HepG2 (cell line): ENCODE measurements around the gene DCAF7. TPM values are rescaled to one million over a fixed set of nuclear protein-coding genes. Genes with fewer than 3 reads are reported as not detected.

Experiments used
- AHR ChIP-seq: IDR thresholded peaks from 2 replicates; pipeline ENCODE4 v1.6.1; 2018; ENCODE audit warnings: missing genetic modification reagents, missing compliant biosample characterization
- ATF7-NPFF ChIP-seq: sonication (generic); formaldehyde crosslinking; IDR thresholded peaks from 2 replicates; pipeline ENCODE4 v1.8.1; 2023; ENCODE audit warnings: mild to moderate bottlenecking, low read depth, missing genetic modification reagents, moderate library complexity
- GTF2F1 ChIP-seq: fragments of 150-350 bp; IDR thresholded peaks from 2 replicates; pipeline ENCODE4 v1.6.1; 2014; ENCODE audit warnings: low read length
- HDAC6 ChIP-seq: fragments of 200-600 bp; sonication (generic); IDR thresholded peaks from 2 replicates; pipeline ENCODE4 v1.7.0; 2017; ENCODE audit warnings: mild to moderate bottlenecking, antibody characterized with exemption, low read length, low read depth
- NFIC ChIP-seq: IDR thresholded peaks from 2 replicates; pipeline ENCODE4 v1.6.1; 2012; ENCODE audit warnings: mild to moderate bottlenecking, low read length, inconsistent platforms
- RARA ChIP-seq: IDR thresholded peaks from 2 replicates; pipeline ENCODE4 v1.6.1; 2016; ENCODE audit warnings: missing genetic modification reagents, missing compliant biosample characterization
- SP1 ChIP-seq, 2 experiments: fragments of 450-650 bp in 1 of 2; sonication (generic) in 1 of 2; formaldehyde crosslinking in 1 of 2; IDR thresholded peaks; 2 replicates each; pipeline versions ENCODE4 v1.4.0 to v1.6.1; 2016 to 2020; ENCODE audit warnings: missing genetic modification reagents in 1 of 2
- TAF15 ChIP-seq: fragments of 200-400 bp; formaldehyde crosslinking; IDR thresholded peaks from one replicate; pipeline ENCODE4 v1.6.1; 2018; ENCODE audit warnings: mild to moderate bottlenecking, low read depth, low read length; ENCODE audit not compliant: poor library complexity, severe bottlenecking
- TGIF2 ChIP-seq: IDR thresholded peaks from 2 replicates; pipeline ENCODE4 v1.6.1; 2016; ENCODE audit warnings: control low read depth, missing compliant biosample characterization
- TOPORS ChIP-seq: sonication (generic); formaldehyde crosslinking; IDR thresholded peaks from 2 replicates; pipeline ENCODE4 v1.8.0; 2023; ENCODE audit warnings: mild to moderate bottlenecking, missing genetic modification reagents
- YY1 ChIP-seq: IDR thresholded peaks from 2 replicates; pipeline ENCODE4 v1.6.1; 2011; ENCODE audit warnings: low read length, low read depth, moderate library complexity, mild to moderate bottlenecking; ENCODE audit not compliant: insufficient read depth, insufficient replicate concordance
- ZFP82 ChIP-seq: sonication (generic); formaldehyde crosslinking; IDR thresholded peaks from 2 replicates; pipeline ENCODE4 v1.5.1; 2020; ENCODE audit warnings: mild to moderate bottlenecking, missing genetic modification reagents, borderline replicate concordance
- ZFYVE20 ChIP-seq: sonication (generic); formaldehyde crosslinking; IDR thresholded peaks from 2 replicates; pipeline ENCODE4 v1.8.0; 2023; ENCODE audit warnings: low read depth, mild to moderate bottlenecking, moderate library complexity, missing genetic modification reagents, borderline replicate concordance
- ZNF24 ChIP-seq: fragments of 450-650 bp; IDR thresholded peaks from 2 replicates; pipeline ENCODE4 v1.6.1; 2017; ENCODE audit warnings: antibody characterized with exemption, mild to moderate bottlenecking
- polyA plus RNA-seq, 8 experiments: library from polyadenylated mRNA; depleted of rRNA in 3 of 8; stranded (reverse) in 7 of 8; unstranded in 1 of 8; fragments of >200 nt; fragmentation: Illumina TruSeq in 4 of 8; extraction: Trizol in 4 of 8; gene quantifications; 2 replicates each; pipeline versions ENCODE4 v1.2.1 to v1.2.3, GENCODE V29; 2011 to 2016; ENCODE audit warnings: low read depth in 4 of 8, missing spikeins in 1 of 8, mixed read lengths in 1 of 8; ENCODE audit not compliant: insufficient read depth in 1 of 8
- total RNA-seq, 5 experiments: library from RNA; depleted of rRNA; stranded (reverse); fragments of >200 nt; fragmentation: Illumina TruSeq; extraction: Trizol; gene quantifications; 2 replicates each; pipeline ENCODE4 v1.2.3, GENCODE V29; 2016; ENCODE audit warnings: low read depth in 1 of 5
- TF ChIP-seq, protein P1 (sequence below): sonication (generic); formaldehyde crosslinking; IDR thresholded peaks from 2 replicates; pipeline ENCODE4 v1.4.0; 2020; ENCODE audit warnings: mild to moderate bottlenecking, missing genetic modification reagents
- TF ChIP-seq, protein P2 (sequence below): fragments of 450-650 bp; IDR thresholded peaks from 2 replicates; pipeline ENCODE4 v1.6.1; 2017
- TF ChIP-seq, protein P3 (sequence below): sonication (generic); formaldehyde crosslinking; IDR thresholded peaks from 2 replicates; pipeline ENCODE4 v1.4.0; 2020; ENCODE audit warnings: missing genetic modification reagents
- TF ChIP-seq, protein P4 (sequence below): sonication (generic); formaldehyde crosslinking; IDR thresholded peaks from 2 replicates; pipeline ENCODE4 v1.4.0; 2020; ENCODE audit warnings: missing genetic modification reagents
- TF ChIP-seq, protein P5 (sequence below): sonication (generic); formaldehyde crosslinking; IDR thresholded peaks from 2 replicates; pipeline ENCODE4 v1.4.0; 2020; ENCODE audit warnings: missing genetic modification reagents, mild to moderate bottlenecking, borderline replicate concordance
- TF ChIP-seq, protein P6 (sequence below): sonication (generic); formaldehyde crosslinking; IDR thresholded peaks from 2 replicates; pipeline ENCODE4 v1.9.0; 2022; ENCODE audit warnings: missing genetic modification reagents, mild to moderate bottlenecking, borderline replicate concordance

Gene DCAF7
- total and polyA plus RNA-seq, 2 of the 13 experiments (the other 11 are each of a cell fraction or from before 2014, with no cell fraction given), result 55.2 to 73.4 TPM

DNA sequence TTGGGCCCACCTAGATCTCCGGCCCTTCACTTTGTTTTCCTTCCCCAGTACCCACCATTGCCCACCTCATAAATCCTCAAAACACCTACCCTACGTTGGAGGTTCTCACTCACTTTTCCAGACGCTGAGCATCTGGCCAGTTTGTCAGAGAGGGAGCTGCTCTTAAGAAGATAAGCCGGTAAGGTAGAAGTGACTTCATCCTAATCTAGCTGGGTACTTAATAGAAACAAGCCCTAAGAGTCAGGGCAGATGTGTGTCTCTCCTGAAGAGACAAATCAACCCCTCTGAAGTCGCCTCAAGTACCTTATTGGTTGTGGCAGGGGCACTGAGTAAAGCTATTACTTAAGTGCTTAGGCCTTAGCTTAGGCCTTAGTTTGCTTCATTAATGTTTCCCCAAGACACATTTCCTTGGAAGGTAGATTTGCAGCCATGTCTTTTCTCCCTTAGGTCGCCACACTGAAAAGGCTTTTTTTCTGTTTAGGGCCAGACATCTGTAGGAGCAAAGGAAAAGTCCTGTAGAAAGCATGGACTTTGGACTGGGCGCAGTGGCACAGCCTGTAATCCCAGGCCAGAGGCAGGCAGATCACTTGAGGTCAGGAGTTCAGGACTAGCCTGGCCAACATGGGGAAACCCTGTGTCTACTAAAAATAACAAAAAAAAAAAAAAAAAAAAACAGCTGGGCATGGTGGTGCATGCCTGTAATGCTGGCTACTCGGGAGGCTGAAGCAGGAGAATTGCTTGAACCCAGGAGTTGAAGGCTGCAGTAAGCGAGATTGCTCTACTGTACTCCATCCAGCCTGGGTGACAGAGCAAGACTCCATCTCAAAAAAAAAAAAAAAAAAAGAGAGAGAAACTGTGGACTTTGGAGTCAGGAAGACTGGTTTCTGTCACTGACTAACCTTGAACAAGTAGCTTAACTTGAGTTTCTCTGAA is 51.4 kb downstream of the DCAF7 start (continued):
- TF ChIP-seq, protein P1, sequence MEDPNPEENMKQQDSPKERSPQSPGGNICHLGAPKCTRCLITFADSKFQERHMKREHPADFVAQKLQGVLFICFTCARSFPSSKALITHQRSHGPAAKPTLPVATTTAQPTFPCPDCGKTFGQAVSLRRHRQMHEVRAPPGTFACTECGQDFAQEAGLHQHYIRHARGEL (CRISPR knock-in tag), result no peak
- TF ChIP-seq, protein P2, sequence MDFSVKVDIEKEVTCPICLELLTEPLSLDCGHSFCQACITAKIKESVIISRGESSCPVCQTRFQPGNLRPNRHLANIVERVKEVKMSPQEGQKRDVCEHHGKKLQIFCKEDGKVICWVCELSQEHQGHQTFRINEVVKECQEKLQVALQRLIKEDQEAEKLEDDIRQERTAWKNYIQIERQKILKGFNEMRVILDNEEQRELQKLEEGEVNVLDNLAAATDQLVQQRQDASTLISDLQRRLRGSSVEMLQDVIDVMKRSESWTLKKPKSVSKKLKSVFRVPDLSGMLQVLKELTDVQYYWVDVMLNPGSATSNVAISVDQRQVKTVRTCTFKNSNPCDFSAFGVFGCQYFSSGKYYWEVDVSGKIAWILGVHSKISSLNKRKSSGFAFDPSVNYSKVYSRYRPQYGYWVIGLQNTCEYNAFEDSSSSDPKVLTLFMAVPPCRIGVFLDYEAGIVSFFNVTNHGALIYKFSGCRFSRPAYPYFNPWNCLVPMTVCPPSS, result no peak
- TF ChIP-seq, protein P3, sequence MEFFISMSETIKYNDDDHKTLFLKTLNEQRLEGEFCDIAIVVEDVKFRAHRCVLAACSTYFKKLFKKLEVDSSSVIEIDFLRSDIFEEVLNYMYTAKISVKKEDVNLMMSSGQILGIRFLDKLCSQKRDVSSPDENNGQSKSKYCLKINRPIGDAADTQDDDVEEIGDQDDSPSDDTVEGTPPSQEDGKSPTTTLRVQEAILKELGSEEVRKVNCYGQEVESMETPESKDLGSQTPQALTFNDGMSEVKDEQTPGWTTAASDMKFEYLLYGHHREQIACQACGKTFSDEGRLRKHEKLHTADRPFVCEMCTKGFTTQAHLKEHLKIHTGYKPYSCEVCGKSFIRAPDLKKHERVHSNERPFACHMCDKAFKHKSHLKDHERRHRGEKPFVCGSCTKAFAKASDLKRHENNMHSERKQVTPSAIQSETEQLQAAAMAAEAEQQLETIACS, result no peak
- TF ChIP-seq ATF7-NPFF (CRISPR knock-in tag), result 0 out of 2 replicates have a peak, but pooled peaks have one; percentile 48
- no peak for TF ChIP-seq YY1
- TF ChIP-seq, protein P4, sequence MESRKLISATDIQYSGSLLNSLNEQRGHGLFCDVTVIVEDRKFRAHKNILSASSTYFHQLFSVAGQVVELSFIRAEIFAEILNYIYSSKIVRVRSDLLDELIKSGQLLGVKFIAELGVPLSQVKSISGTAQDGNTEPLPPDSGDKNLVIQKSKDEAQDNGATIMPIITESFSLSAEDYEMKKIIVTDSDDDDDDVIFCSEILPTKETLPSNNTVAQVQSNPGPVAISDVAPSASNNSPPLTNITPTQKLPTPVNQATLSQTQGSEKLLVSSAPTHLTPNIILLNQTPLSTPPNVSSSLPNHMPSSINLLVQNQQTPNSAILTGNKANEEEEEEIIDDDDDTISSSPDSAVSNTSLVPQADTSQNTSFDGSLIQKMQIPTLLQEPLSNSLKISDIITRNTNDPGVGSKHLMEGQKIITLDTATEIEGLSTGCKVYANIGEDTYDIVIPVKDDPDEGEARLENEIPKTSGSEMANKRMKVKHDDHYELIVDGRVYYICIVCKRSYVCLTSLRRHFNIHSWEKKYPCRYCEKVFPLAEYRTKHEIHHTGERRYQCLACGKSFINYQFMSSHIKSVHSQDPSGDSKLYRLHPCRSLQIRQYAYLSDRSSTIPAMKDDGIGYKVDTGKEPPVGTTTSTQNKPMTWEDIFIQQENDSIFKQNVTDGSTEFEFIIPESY (CRISPR knock-in tag), result no peak
- TF ChIP-seq NFIC, result no peak
- no peak for TF ChIP-seq ZFP82 (CRISPR knock-in tag)
- TF ChIP-seq ZFYVE20 (CRISPR knock-in tag), result no peak
- TF ChIP-seq TAF15, result no peak
- no peak for TF ChIP-seq ZNF24
- TF ChIP-seq, protein P5, sequence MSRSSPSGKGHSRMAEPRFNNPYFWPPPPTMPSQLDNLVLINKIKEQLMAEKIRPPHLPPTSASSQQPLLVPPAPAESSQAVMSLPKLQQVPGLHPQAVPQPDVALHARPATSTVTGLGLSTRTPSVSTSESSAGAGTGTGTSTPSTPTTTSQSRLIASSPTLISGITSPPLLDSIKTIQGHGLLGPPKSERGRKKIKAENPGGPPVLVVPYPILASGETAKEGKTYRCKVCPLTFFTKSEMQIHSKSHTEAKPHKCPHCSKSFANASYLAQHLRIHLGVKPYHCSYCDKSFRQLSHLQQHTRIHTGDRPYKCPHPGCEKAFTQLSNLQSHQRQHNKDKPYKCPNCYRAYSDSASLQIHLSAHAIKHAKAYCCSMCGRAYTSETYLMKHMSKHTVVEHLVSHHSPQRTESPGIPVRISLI (CRISPR knock-in tag), result peak; percentile 85
- no peak for TF ChIP-seq TOPORS (CRISPR knock-in tag)
- no peak for TF ChIP-seq HDAC6
- no peak for TF ChIP-seq AHR (CRISPR knock-in tag)
- no peak for TF ChIP-seq SP1 (IDR thresholded peaks at IDR 0.05)
- no peak for TF ChIP-seq SP1 (CRISPR knock-in tag; IDR thresholded peaks at IDR 0.05)
- TF ChIP-seq GTF2F1, result no peak
- TF ChIP-seq RARA, result peak; percentile 81
- TF ChIP-seq, protein P6, sequence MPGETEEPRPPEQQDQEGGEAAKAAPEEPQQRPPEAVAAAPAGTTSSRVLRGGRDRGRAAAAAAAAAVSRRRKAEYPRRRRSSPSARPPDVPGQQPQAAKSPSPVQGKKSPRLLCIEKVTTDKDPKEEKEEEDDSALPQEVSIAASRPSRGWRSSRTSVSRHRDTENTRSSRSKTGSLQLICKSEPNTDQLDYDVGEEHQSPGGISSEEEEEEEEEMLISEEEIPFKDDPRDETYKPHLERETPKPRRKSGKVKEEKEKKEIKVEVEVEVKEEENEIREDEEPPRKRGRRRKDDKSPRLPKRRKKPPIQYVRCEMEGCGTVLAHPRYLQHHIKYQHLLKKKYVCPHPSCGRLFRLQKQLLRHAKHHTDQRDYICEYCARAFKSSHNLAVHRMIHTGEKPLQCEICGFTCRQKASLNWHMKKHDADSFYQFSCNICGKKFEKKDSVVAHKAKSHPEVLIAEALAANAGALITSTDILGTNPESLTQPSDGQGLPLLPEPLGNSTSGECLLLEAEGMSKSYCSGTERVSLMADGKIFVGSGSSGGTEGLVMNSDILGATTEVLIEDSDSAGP (CRISPR knock-in tag), result no peak
- peak; percentile 26; the same call in 1 of the 2 replicates for TF ChIP-seq TGIF2 (CRISPR knock-in tag)
